MCF 10A (cell line): Measurements from ENCODE around the gene BSND. TPM values are rescaled to one million over a fixed set of nuclear protein-coding genes. Genes with fewer than 3 reads are reported as not detected.

ENCODE experiments used
- BruUV-seq: library from RNA; stranded (reverse); fragments of 400-500 nt; replicated peaks from 2 replicates; lab custom pipeline; 2021; lab: Mats Ljungman, UMichigan
- CTCF ChIA-PET: fragments of 300-600 bp; sonication (Branson Sonifier 250); formaldehyde crosslinking; extraction: SDS; loops from one replicate; lab custom pipeline; 2021; ENCODE audit warnings: antibody characterized with exemption, inconsistent platforms; lab: Yijun Ruan, JAX
- POLR2A ChIA-PET: fragments of 300-600, 350-650 bp; sonication (Branson Sonifier 250); formaldehyde crosslinking; extraction: SDS; loops from one replicate; lab custom pipeline; 2020; ENCODE audit warnings: antibody characterized with exemption, inconsistent platforms; lab: Yijun Ruan, JAX
- DNase-seq: peaks from one replicate; pipeline ENCODE4 v3.0.0-alpha.2; 2018; ENCODE audit not compliant: unreplicated experiment
- H3K27ac Mint-ChIP-seq: one replicate; pipeline ENCODE4 v1.8.0; 2022; ENCODE audit warnings: mild to moderate bottlenecking, low read depth, mixed read lengths; ENCODE audit not compliant: unreplicated experiment
- H3K27me3 Mint-ChIP-seq: one replicate; pipeline ENCODE4 v1.8.0; 2022; ENCODE audit warnings: mixed read lengths; ENCODE audit not compliant: insufficient read depth, unreplicated experiment
- H3K36me3 Mint-ChIP-seq: one replicate; pipeline ENCODE4 v1.8.0; 2022; ENCODE audit warnings: mild to moderate bottlenecking, moderate library complexity, mixed read lengths; ENCODE audit not compliant: insufficient read depth, unreplicated experiment
- H3K4me1 Mint-ChIP-seq: one replicate; pipeline ENCODE4 v1.8.0; 2022; ENCODE audit warnings: mixed read lengths; ENCODE audit not compliant: insufficient read depth, unreplicated experiment
- H3K4me3 Mint-ChIP-seq: one replicate; pipeline ENCODE4 v1.8.0; 2022; ENCODE audit warnings: mild to moderate bottlenecking, moderate library complexity, mixed read lengths; ENCODE audit not compliant: unreplicated experiment
- H3K9me3 Mint-ChIP-seq: one replicate; pipeline ENCODE4 v1.8.0; 2022; ENCODE audit warnings: mixed read lengths; ENCODE audit not compliant: unreplicated experiment
- intact Hi-C: fragments of 100-400 bp; cut with micrococcal nuclease; formaldehyde crosslinking; loops from 2 replicates; pipeline ENCODE4 v1.14.1; 2022
- total RNA-seq: library from RNA; stranded (reverse); gene quantifications from 2 replicates; pipeline ENCODE4 v1.2.3, GENCODE V29; 2022
- TF ChIP-seq, protein P1 (sequence below): fragments of 200-600 bp; IDR thresholded peaks from one replicate; pipeline ENCODE4 v1.8.0; 2022; ENCODE audit warnings: antibody characterized with exemption, mild to moderate bottlenecking; ENCODE audit not compliant: unreplicated experiment

BSND gene
- total RNA-seq, 1 experiment from 2014 or later: not detected

DNA sequence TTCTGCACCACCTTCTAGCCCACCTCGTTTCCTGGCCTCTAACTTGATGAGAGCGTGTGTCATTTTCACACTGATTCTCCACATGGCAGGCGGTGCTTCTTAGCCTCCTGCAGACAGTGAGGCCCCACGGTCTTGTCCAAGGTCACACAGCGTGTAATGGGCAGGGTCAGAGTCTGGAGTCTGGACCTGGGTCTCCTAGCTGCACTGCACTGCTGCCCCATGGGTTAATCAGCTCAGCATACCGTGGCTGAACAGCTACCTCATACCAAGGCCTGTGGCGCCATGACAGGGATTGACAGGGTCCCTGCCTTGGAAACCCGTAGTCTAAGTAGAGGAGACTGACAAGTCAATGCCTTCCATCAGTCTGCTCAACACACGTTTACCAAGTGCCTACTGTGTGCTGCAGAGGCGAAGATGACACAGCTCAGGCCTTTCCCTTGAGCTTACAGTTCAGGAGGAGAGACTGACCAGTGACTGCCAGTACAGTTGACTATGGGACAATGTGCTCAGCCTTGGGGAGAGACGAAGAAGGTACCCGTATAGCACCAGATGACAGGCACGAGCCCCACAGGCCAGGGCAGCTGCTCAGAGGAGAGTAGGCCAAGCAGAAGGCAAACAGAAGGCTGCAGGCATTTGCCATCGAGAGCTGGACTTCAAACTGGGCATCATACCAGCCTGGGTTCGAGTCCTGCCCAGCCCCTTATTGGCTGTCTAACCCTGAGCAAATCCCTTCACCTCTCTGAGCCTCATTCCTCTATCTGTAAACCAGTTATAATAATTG is 46.1 kb downstream of the BSND start:
- Mint-ChIP-seq H3K27ac (no peak overlapping the region), H3K9me3 (no peaks in the 10 kb centered on the region), H3K36me3 (no peaks in the 10 kb centered on the region), H3K4me3 (no peak overlapping the region), H3K27me3 (peaks cover 19% of the 10 kb centered on the region), H3K4me1 (no peaks in the 10 kb centered on the region)
- CTCF ChIA-PET: interaction anchor here (0.6 kb wide), 1 partner anchor 476 kb away, joined by 3 read pairs; no protein-coding TSS in a partner anchor
- intact Hi-C loops: no loop called here
- POLR2A ChIA-PET: interaction anchor here (0.6 kb wide), 1 partner anchor 141 kb away, joined by 3 read pairs; no protein-coding TSS in a partner anchor
- TF ChIP-seq, protein P1, sequence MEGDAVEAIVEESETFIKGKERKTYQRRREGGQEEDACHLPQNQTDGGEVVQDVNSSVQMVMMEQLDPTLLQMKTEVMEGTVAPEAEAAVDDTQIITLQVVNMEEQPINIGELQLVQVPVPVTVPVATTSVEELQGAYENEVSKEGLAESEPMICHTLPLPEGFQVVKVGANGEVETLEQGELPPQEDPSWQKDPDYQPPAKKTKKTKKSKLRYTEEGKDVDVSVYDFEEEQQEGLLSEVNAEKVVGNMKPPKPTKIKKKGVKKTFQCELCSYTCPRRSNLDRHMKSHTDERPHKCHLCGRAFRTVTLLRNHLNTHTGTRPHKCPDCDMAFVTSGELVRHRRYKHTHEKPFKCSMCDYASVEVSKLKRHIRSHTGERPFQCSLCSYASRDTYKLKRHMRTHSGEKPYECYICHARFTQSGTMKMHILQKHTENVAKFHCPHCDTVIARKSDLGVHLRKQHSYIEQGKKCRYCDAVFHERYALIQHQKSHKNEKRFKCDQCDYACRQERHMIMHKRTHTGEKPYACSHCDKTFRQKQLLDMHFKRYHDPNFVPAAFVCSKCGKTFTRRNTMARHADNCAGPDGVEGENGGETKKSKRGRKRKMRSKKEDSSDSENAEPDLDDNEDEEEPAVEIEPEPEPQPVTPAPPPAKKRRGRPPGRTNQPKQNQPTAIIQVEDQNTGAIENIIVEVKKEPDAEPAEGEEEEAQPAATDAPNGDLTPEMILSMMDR: no peak
- DNase-seq: no peak
- BruUV-seq: no TSS peak

DNA sequence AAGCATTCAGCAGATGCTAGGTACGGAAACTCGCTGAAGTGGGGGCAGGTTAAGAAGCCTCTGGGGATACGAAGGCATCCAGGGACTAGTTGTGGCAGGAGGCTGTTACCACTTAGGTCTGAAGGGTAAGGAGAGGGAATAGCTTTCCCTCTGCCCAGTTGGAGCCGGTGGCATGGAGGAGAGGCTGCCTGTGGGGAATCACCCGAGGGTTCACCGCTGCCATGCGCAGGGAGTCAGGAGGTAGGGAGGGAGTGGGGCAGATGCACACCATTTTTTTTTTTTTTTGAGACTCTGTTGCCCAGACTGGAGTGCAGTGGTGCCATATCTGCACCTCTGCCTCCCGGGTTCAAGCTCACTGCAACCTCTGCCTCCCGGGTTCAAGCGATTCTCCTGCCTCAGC is 46.7 kb downstream of the BSND start:
- Mint-ChIP-seq H3K36me3 (no peaks in the 10 kb centered on the region), H3K27ac (no peak overlapping the region), H3K9me3 (no peaks in the 10 kb centered on the region), H3K4me3 (no peak overlapping the region), H3K27me3 (peaks cover 12% of the 10 kb centered on the region), H3K4me1 (no peaks in the 10 kb centered on the region)
- ChIA-PET POLR2A (interaction anchor here (0.6 kb wide), 1 partner anchor 140 kb away, joined by 3 read pairs; no protein-coding TSS in a partner anchor), CTCF (interaction anchor here (0.6 kb wide), 1 partner anchor 477 kb away, joined by 3 read pairs; no protein-coding TSS in a partner anchor)
- intact Hi-C loops: no loop called here
- BruUV-seq: no TSS peak
- TF ChIP-seq, protein P1: no peak
- no peak for DNase-seq

DNA sequence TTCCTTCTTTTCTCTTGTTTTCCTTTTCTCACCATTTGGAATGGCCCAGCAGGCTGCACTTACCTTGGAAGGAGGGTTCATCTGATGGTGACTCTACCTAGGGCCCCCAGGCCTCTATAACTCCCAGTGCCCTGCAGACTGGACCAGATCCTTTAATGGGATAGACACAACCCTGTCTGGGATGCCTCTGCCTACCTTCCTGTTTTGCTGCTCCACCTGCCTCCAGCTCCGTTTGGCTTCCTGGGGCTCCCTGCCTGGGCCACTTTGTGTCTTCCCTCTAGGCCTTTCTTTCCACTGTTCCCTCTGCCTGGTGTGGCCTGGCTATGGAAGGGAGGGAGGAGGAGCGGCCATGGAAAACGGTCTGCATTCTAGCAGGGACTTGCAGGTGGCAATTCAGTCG is 48.1 kb downstream of the BSND start:
- no peak for DNase-seq
- POLR2A ChIA-PET: no interaction called here
- H3K27me3 Mint-ChIP-seq: no peaks in the 10 kb centered on the region
- H3K27ac Mint-ChIP-seq: no peak overlapping the region
- H3K36me3 Mint-ChIP-seq: no peaks in the 10 kb centered on the region
- no TSS peak for BruUV-seq
- TF ChIP-seq, protein P1: no peak
- CTCF ChIA-PET: no interaction called here
- intact Hi-C loops: no loop called here
- H3K4me3 Mint-ChIP-seq: no peak overlapping the region
- no peaks in the 10 kb centered on the region for H3K9me3 Mint-ChIP-seq
- no peaks in the 10 kb centered on the region for H3K4me1 Mint-ChIP-seq

GRCh38 chr1:55047611-55048010 is 48.9 kb downstream of the BSND start:
- Mint-ChIP-seq H3K9me3 (no peaks in the 10 kb centered on the region), H3K4me3 (no peak overlapping the region), H3K27ac (no peak overlapping the region), H3K36me3 (no peaks in the 10 kb centered on the region), H3K27me3 (no peaks in the 10 kb centered on the region), H3K4me1 (no peaks in the 10 kb centered on the region)
- TF ChIP-seq, protein P1: no peak
- no TSS peak for BruUV-seq
- ChIA-PET POLR2A (no interaction called here), CTCF (no interaction called here)
- intact Hi-C loops: no loop called here
- no peak for DNase-seq
